ENCODE data around the gene C17orf67.

GRCh38 chr17:56824503-56824902 lies 9.2 kb downstream of the C17orf67 start:
- TF ChIP-seq CTCF (IDR thresholded peaks at IDR 0.05), result no peak
- TF ChIP-seq POLR2A (IDR thresholded peaks at IDR 0.05), result no peak
- TF ChIP-seq POLR2AphosphoS5 (IDR thresholded peaks at IDR 0.05), result no peak
- no peak for TF ChIP-seq EP300 (IDR thresholded peaks at IDR 0.05)
